HCT116 (cell line): Measurements from ENCODE around the gene PRIM1. TPM values are rescaled to one million over a fixed set of nuclear protein-coding genes. Genes with fewer than 3 reads are reported as not detected.

Source experiments
- ATAC-seq: fragments of 200-7000 bp; cut with Tn5 transposase; 2 replicates; pipeline ENCODE4 v1.9.1; 2020; ENCODE audit warnings: mild to moderate bottlenecking, moderate library complexity
- BruUV-seq: library from RNA; stranded (reverse); fragments of 400-500 nt; replicated peaks from 2 replicates; lab custom pipeline; 2021; lab: Mats Ljungman, UMichigan
- CTCF ChIA-PET: fragments of 300-600 bp; sonication (Branson Sonifier 250); formaldehyde crosslinking; loops from one replicate; lab custom pipeline; 2021; ENCODE audit warnings: antibody characterized with exemption; lab: Charles Lee
- POLR2A ChIA-PET: fragments of 300-600, 350-600 bp; sonication (Branson Sonifier 250); formaldehyde crosslinking; loops from one replicate; lab custom pipeline; 2021; ENCODE audit warnings: antibody characterized with exemption; lab: Charles Lee
- RAD21 ChIA-PET, 2 experiments: fragments of 300-600 bp; sonication (Branson Sonifier 250); formaldehyde crosslinking; loops; one replicate each; lab custom pipeline; 2023; ENCODE audit warnings: low total read pairs in 2 of 2; ENCODE audit not compliant: uncharacterized antibody in 2 of 2, unreplicated experiment in 2 of 2, low non-redundant PET in 1 of 2; lab: Charles Lee
- DNase-seq: peaks from one replicate; pipeline ENCODE4 v3.0.0-alpha.2; 2010; ENCODE audit warnings: low read depth, low spot score
- H2AFZ ChIP-seq: fragments of 200-600 bp; shearing (Covaris generic), sonication (generic); 2 replicates; pipeline ENCODE4 v1.6.1; 2017; ENCODE audit warnings: low read depth, mixed run types, mixed read lengths, antibody characterized with exemption, low read length; ENCODE audit not compliant: poor library complexity, severe bottlenecking
- H3K27ac ChIP-seq: 2 replicates; pipeline ENCODE4 v1.5.1; 2012; ENCODE audit warnings: low read depth, low read length
- H3K27me3 ChIP-seq: fragments of 200-600 bp; sonication (generic); 2 replicates; pipeline ENCODE4 v1.6.1; 2016; ENCODE audit warnings: mixed run types, low read length, mixed read lengths; ENCODE audit not compliant: insufficient read depth
- H3K36me3 ChIP-seq, 2 experiments: fragments of 200-500 bp in 1 of 2; fragments of 200-600 bp in 1 of 2; sonication (Bioruptor generic) in 1 of 2; sonication (generic) in 1 of 2; 2 replicates each; pipeline versions ENCODE4 v1.5.1 to v1.6.1; 2014 to 2016; ENCODE audit warnings: low read length in 2 of 2, inconsistent platforms in 1 of 2, mixed read lengths in 1 of 2, mixed run types in 1 of 2; ENCODE audit not compliant: insufficient read depth in 2 of 2, control insufficient read depth in 1 of 2
- H3K4me1 ChIP-seq, 2 experiments: fragments of 200-600 bp in 1 of 2; sonication (generic) in 1 of 2; 2 replicates each; pipeline versions ENCODE4 v1.5.1 to v1.6.1; 2012 to 2017; ENCODE audit warnings: low read length in 2 of 2, inconsistent platforms in 1 of 2, mild to moderate bottlenecking in 1 of 2, mixed read lengths in 1 of 2, mixed run types in 1 of 2, moderate library complexity in 1 of 2; ENCODE audit not compliant: insufficient read depth in 2 of 2, control insufficient read depth in 1 of 2
- H3K4me2 ChIP-seq: fragments of 200-600 bp; sonication (generic); 2 replicates; pipeline ENCODE4 v1.6.1; 2017; ENCODE audit warnings: mixed run types, low read length, mixed read lengths
- H3K4me3 ChIP-seq, 2 experiments: fragments of 200-600 bp in 1 of 2; sonication (generic) in 1 of 2; replicated peaks in 1 of 2; 2 replicates each; pipeline ENCODE4 v1.5.1; 2011 to 2016; ENCODE audit warnings: low read length in 2 of 2, control low read depth in 1 of 2, low read depth in 1 of 2, mild to moderate bottlenecking in 1 of 2, mixed read lengths in 1 of 2, mixed run types in 1 of 2
- H3K79me2 ChIP-seq: fragments of 200-600 bp; sonication (generic); 2 replicates; pipeline ENCODE4 v1.6.1; 2017; ENCODE audit warnings: mild to moderate bottlenecking, mixed run types, low read length, moderate library complexity, mixed read lengths; ENCODE audit not compliant: insufficient read depth
- H3K9ac ChIP-seq: fragments of 200-600 bp; sonication (generic); 2 replicates; pipeline ENCODE4 v1.6.1; 2016; ENCODE audit warnings: low read length, mixed read lengths
- H3K9me2 ChIP-seq: fragments of 200-600 bp; sonication (generic), shearing (Covaris generic); 2 replicates; pipeline ENCODE4 v1.6.1; 2017; ENCODE audit warnings: mixed run types, mild to moderate bottlenecking, moderate library complexity; ENCODE audit not compliant: insufficient read depth
- H3K9me3 ChIP-seq, 2 experiments: fragments of 200-500 bp in 1 of 2; fragments of 200-600 bp in 1 of 2; sonication (Bioruptor generic) in 1 of 2; sonication (generic) in 1 of 2; 2 replicates each; pipeline ENCODE4 v1.6.1; 2014 to 2017; ENCODE audit warnings: low read length in 2 of 2, mixed read lengths in 2 of 2, inconsistent platforms in 1 of 2, low read depth in 1 of 2, mild to moderate bottlenecking in 1 of 2, mixed run types in 1 of 2, moderate library complexity in 1 of 2; ENCODE audit not compliant: control insufficient read depth in 1 of 2, insufficient read depth in 1 of 2
- H4K20me1 ChIP-seq: fragments of 200-600 bp; sonication (generic), shearing (Covaris generic); 2 replicates; pipeline ENCODE4 v1.6.1; 2017; ENCODE audit warnings: mixed run types, mild to moderate bottlenecking, moderate library complexity; ENCODE audit not compliant: insufficient read depth
- EZH2phosphoT487 ChIP-seq: fragments of 200-600 bp; IDR thresholded peaks from 2 replicates; pipeline ENCODE4 v1.6.1; 2018; ENCODE audit warnings: antibody characterized with exemption, borderline replicate concordance
- FOSL1 ChIP-seq: IDR thresholded peaks from 2 replicates; pipeline ENCODE4 v1.6.1; 2012; ENCODE audit warnings: low read depth
- JUND ChIP-seq: IDR thresholded peaks from 2 replicates; pipeline ENCODE4 v1.6.1; 2012
- POLR2A ChIP-seq: IDR thresholded peaks from 2 replicates; pipeline ENCODE4 v1.7.0; 2011; ENCODE audit warnings: borderline replicate concordance; ENCODE audit not compliant: insufficient read depth, insufficient read length; ENCODE audit errors: extremely low read depth
- POLR2AphosphoS5 ChIP-seq: IDR thresholded peaks from 2 replicates; pipeline ENCODE4 v1.6.1; 2011; ENCODE audit warnings: mild to moderate bottlenecking, low read depth, low read length, moderate library complexity
- RAD21 ChIP-seq: IDR thresholded peaks from 2 replicates; pipeline ENCODE4 v1.6.1; 2012; ENCODE audit warnings: low read depth, mild to moderate bottlenecking
- SP1 ChIP-seq: IDR thresholded peaks from 2 replicates; pipeline ENCODE4 v1.6.1; 2012; ENCODE audit warnings: low read depth
- TCF7L2 ChIP-seq: IDR thresholded peaks from 2 replicates; pipeline ENCODE4 v1.7.0; 2011; ENCODE audit warnings: borderline replicate concordance, inconsistent platforms; ENCODE audit not compliant: insufficient read depth, insufficient read length; ENCODE audit errors: extremely low read depth
- YY1 ChIP-seq: IDR thresholded peaks from 2 replicates; pipeline ENCODE4 v1.6.1; 2011; ENCODE audit warnings: low read length, low read depth, moderate library complexity, mild to moderate bottlenecking; ENCODE audit not compliant: insufficient replicate concordance; ENCODE audit errors: extremely low read depth
- ZFX ChIP-seq: fragments of 450-650 bp; IDR thresholded peaks from 2 replicates; pipeline ENCODE4 v1.6.1; 2017
- ZNF274 ChIP-seq: fragments of 200-500 bp; sonication (Bioruptor generic); IDR thresholded peaks from 2 replicates; pipeline ENCODE4 v1.6.1; 2014; ENCODE audit warnings: mild to moderate bottlenecking, low read depth, low read length, inconsistent platforms
- intact Hi-C: fragments of 100-400 bp; cut with micrococcal nuclease; formaldehyde crosslinking; loops from 2 replicates; pipeline ENCODE4 v1.10.0; 2022
- total RNA-seq: library from RNA; stranded (reverse); gene quantifications from one replicate; pipeline ENCODE4 v1.2.1, GENCODE V29; 2021; ENCODE audit not compliant: unreplicated experiment
- TF ChIP-seq, protein P1 (sequence below): IDR thresholded peaks from 2 replicates; pipeline ENCODE4 v1.6.1; 2011; ENCODE audit warnings: mild to moderate bottlenecking, low read length, moderate library complexity; ENCODE audit not compliant: insufficient replicate concordance; ENCODE audit errors: extremely low read depth
- TF ChIP-seq, protein P2 (sequence below): IDR thresholded peaks from 2 replicates; pipeline ENCODE4 v1.6.1; 2012

The PRIM1 gene
- total RNA-seq, 1 experiment from 2014 or later, result 53.3 TPM

DNA sequence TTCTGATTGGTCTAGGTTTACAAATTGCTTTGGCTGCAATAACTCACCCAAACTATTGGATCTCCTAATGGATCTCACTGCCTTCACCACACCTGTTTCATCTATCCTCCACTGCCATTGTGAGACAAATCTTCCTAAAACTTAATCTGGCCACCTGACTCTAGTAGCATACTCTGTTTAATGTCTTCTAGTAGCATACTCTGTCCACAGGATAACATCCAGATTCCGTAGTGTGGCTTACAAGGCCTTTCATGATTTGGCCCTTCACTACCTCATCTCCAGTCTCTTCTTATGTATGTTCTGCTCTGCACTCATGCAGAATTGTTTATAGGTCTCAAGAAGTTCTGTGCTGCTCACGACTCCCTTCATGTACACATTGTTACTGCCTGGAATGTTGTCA, 21.0 kb upstream of the PRIM1 start (continued):
- TF ChIP-seq JUND, result no peak
- no peak for TF ChIP-seq ZNF274
- TF ChIP-seq YY1, result no peak

DNA sequence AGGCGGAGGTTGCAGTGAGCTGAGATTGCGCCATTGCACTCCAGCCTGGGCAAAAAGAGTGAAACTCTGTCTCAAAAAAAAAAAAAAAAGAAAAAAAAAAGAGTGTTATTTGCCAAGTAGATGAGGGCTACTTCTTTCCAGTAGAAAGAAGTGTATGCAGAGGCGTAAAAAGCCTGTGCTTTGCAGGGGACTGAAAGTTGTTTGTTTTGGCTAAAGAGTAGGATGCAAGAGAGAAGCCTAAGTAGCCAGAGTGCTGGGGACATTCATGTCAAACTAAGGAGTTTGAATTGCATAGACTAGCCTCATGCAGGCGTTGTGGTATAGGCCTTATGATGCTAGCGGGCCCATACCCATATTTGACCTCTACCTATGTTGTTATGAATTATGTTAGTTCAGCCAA, 20.5 kb upstream of the PRIM1 start:
- Histone ChIP-seq H3K79me2 (no peaks in the 10 kb centered on the region), H3K27me3 (no peaks in the 10 kb centered on the region), H3K9me2 (no peaks in the 10 kb centered on the region), H3K4me3 (no peak overlapping the region), H4K20me1 (no peaks in the 10 kb centered on the region), H3K4me2 (no peak overlapping the region), H3K27ac (no peak overlapping the region), H2AFZ (no peak overlapping the region), H3K4me1 (no peaks in the 10 kb centered on the region), H3K9ac (no peak overlapping the region), H3K9me3 (no peaks in the 10 kb centered on the region), H3K36me3 (no peaks in the 10 kb centered on the region)
- TF ChIP-seq, protein P1, sequence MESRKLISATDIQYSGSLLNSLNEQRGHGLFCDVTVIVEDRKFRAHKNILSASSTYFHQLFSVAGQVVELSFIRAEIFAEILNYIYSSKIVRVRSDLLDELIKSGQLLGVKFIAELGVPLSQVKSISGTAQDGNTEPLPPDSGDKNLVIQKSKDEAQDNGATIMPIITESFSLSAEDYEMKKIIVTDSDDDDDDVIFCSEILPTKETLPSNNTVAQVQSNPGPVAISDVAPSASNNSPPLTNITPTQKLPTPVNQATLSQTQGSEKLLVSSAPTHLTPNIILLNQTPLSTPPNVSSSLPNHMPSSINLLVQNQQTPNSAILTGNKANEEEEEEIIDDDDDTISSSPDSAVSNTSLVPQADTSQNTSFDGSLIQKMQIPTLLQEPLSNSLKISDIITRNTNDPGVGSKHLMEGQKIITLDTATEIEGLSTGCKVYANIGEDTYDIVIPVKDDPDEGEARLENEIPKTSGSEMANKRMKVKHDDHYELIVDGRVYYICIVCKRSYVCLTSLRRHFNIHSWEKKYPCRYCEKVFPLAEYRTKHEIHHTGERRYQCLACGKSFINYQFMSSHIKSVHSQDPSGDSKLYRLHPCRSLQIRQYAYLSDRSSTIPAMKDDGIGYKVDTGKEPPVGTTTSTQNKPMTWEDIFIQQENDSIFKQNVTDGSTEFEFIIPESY, result no peak
- TF ChIP-seq ZFX (no peak), FOSL1 (no peak), POLR2AphosphoS5 (no peak), TCF7L2 (no peak), ZNF274 (no peak), YY1 (no peak), EZH2phosphoT487 (no peak), SP1 (no peak), POLR2A (no peak), JUND (no peak), RAD21 (no peak)
- TF ChIP-seq, protein P2, sequence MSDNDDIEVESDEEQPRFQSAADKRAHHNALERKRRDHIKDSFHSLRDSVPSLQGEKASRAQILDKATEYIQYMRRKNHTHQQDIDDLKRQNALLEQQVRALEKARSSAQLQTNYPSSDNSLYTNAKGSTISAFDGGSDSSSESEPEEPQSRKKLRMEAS, result no peak
- ChIA-PET CTCF (no interaction called here), RAD21 (no interaction called here), POLR2A (no interaction called here)
- intact Hi-C loops, result no loop called here
- DNase-seq, result no peak
- ATAC-seq, result no peak
- no TSS peak for BruUV-seq
